Cardiac muscle cell (in vitro differentiated cells and primary cell): ENCODE measurements around the gene RSRC1. TPM values are rescaled to one million over a fixed set of nuclear protein-coding genes. Genes with fewer than 3 reads are reported as not detected.
A peak's percentile ranks its signal among the peaks of the same experiment; 100 is the strongest.
"Not testable (repeated sequence)": the region's sequence is repeated elsewhere in the genome, so short reads cannot be mapped to it uniquely, and the experiment has no call there.

Source experiments
- DNase-seq, 2 donors: peaks; one replicate each; pipeline versions ENCODE4 v3.0.0 to v3.0.0-alpha.2; 2010 to 2017; ENCODE audit warnings: low read depth in 1 of 2, low spot score in 1 of 2
- H3K27ac ChIP-seq: fragments of 200-600 bp; sonication (generic); 2 replicates; pipeline ENCODE4 v1.5.1; 2016
- H3K27me3 ChIP-seq: fragments of 200-600 bp; sonication (generic); 2 replicates; pipeline ENCODE4 v1.6.0; 2016; ENCODE audit warnings: control low read depth
- H3K36me3 ChIP-seq: fragments of 200-600 bp; sonication (generic); 2 replicates; pipeline ENCODE4 v1.5.1; 2016; ENCODE audit warnings: control low read depth
- H3K4me1 ChIP-seq: fragments of 200-600 bp; sonication (generic); 2 replicates; pipeline ENCODE4 v1.8.1; 2017; ENCODE audit warnings: low read depth, mild to moderate bottlenecking, mixed run types
- H3K4me3 ChIP-seq: fragments of 200-600 bp; sonication (generic); 2 replicates; pipeline ENCODE4 v1.5.1; 2016; ENCODE audit warnings: mild to moderate bottlenecking
- H3K9me3 ChIP-seq: fragments of 200-600 bp; sonication (generic); 2 replicates; pipeline ENCODE4 v1.5.1; 2017; ENCODE audit warnings: low read depth, mild to moderate bottlenecking, control low read depth
- CTCF ChIP-seq: IDR thresholded peaks from 2 replicates; pipeline ENCODE4 v1.5.1; 2012; ENCODE audit warnings: low read depth, mild to moderate bottlenecking, low read length
- polyA plus RNA-seq: library from polyadenylated mRNA; unstranded; fragments of >200 nt; fragmentation: Nextera tagmentation; extraction: Ambion mirVana; gene quantifications from 2 replicates; pipeline ENCODE4 v1.2.1, GENCODE V29; 2016
- total RNA-seq: library from RNA; depleted of rRNA; stranded (reverse); fragments of >200 nt; gene quantifications from 2 replicates; pipeline ENCODE4 v1.2.3, GENCODE V29; 2016

The RSRC1 gene
- total and polyA plus RNA-seq, 2 experiments from 2014 or later = 23.6 to 55.9 TPM

GRCh38 chr3:158217992-158218391 is 108.1 kb downstream of the RSRC1 start:
- no peak overlapping the region for H3K4me3 ChIP-seq

GRCh38 chr3:158220575-158220974 is 110.7 kb downstream of the RSRC1 start:
- no peaks in the 10 kb centered on the region for H3K36me3 ChIP-seq
- no peak for TF ChIP-seq CTCF
- no peaks in the 10 kb centered on the region for H3K9me3 ChIP-seq
- no peaks in the 10 kb centered on the region for H3K27me3 ChIP-seq
- H3K4me3 ChIP-seq = no peak overlapping the region
- H3K4me1 ChIP-seq = peaks cover 31% of the 10 kb centered on the region
- peak overlapping the region; percentile 5 for H3K27ac ChIP-seq
- DNase-seq = peak in 1 of 2 donors; percentile 14

More at GRCh38 chr3:158217992-158218391, 108.1 kb downstream of the RSRC1 start:
- Histone ChIP-seq H3K4me1 (peaks cover 16% of the 10 kb centered on the region), H3K27ac (no peak overlapping the region), H3K27me3 (no peaks in the 10 kb centered on the region), H3K36me3 (no peaks in the 10 kb centered on the region), H3K9me3 (no peaks in the 10 kb centered on the region)
- TF ChIP-seq CTCF = no peak
- DNase-seq = no peak

GRCh38 chr3:158221426-158221825 is 111.5 kb downstream of the RSRC1 start:
- H3K27me3 ChIP-seq = no peaks in the 10 kb centered on the region
- H3K9me3 ChIP-seq = no peaks in the 10 kb centered on the region
- H3K4me1 ChIP-seq = peaks cover 31% of the 10 kb centered on the region
- no peaks in the 10 kb centered on the region for H3K36me3 ChIP-seq
- H3K4me3 ChIP-seq = no peak overlapping the region
- H3K27ac ChIP-seq = no peak overlapping the region
- TF ChIP-seq CTCF = no peak
- DNase-seq = no peak

GRCh38 chr3:158226429-158226828 is 116.5 kb downstream of the RSRC1 start:
- DNase-seq = no peak
- Histone ChIP-seq H3K36me3 (no peaks in the 10 kb centered on the region), H3K4me3 (no peak overlapping the region), H3K27me3 (no peaks in the 10 kb centered on the region), H3K9me3 (no peaks in the 10 kb centered on the region), H3K4me1 (peaks cover 21% of the 10 kb centered on the region), H3K27ac (no peak overlapping the region)
- no peak for TF ChIP-seq CTCF

- not testable (repeated sequence) for H3K27ac ChIP-seq, H3K4me3 ChIP-seq, H3K9me3 ChIP-seq, H3K36me3 ChIP-seq, H3K27me3 ChIP-seq, DNase-seq, H3K4me1 ChIP-seq
These were observed 119.1 kb downstream of the RSRC1 start for GRCh38 chr3:158228942-158229341.

GRCh38 chr3:158233791-158234190 is 123.9 kb downstream of the RSRC1 start:
- H3K4me1 ChIP-seq = no peaks in the 10 kb centered on the region
- no peak overlapping the region for H3K27ac ChIP-seq
- H3K4me3 ChIP-seq = no peak overlapping the region
- no peaks in the 10 kb centered on the region for H3K9me3 ChIP-seq
- H3K27me3 ChIP-seq = no peaks in the 10 kb centered on the region
- DNase-seq = no peak
- no peaks in the 10 kb centered on the region for H3K36me3 ChIP-seq
- TF ChIP-seq CTCF = no peak
